HEK293 (cell line): ENCODE measurements around the gene SNAP47.
A peak's percentile ranks its signal among the peaks of the same experiment; 100 is the strongest.

Experiments
- CTCF ChIA-PET: fragments of 350-600 bp; formaldehyde crosslinking; extraction: SDS; loops from one replicate; lab custom pipeline; 2021; ENCODE audit warnings: antibody characterized with exemption; lab: Yijun Ruan, JAX
- POLR2A ChIA-PET: fragments of 300-600 bp; formaldehyde crosslinking; extraction: SDS; loops from one replicate; lab custom pipeline; 2020; ENCODE audit warnings: antibody characterized with exemption, inconsistent platforms; lab: Yijun Ruan, JAX
- H3K27ac ChIP-seq: fragments of 200-500 bp; sonication (Bioruptor generic); 2 replicates; pipeline ENCODE4 v1.5.1; 2014; ENCODE audit warnings: low read depth, low read length, control low read depth, inconsistent platforms; ENCODE audit errors: extremely low read depth
- H3K36me3 ChIP-seq, 2 experiments: fragments of 200-500 bp in 1 of 2; sonication (Bioruptor generic) in 1 of 2; 1 replicate in 1 of 2; 2 replicates in 1 of 2; pipeline ENCODE4 v1.5.1; 2014 to 2017; ENCODE audit warnings: inconsistent platforms in 2 of 2, low read length in 2 of 2; ENCODE audit not compliant: control insufficient read depth in 2 of 2, insufficient read depth in 1 of 2
- H3K4me1 ChIP-seq: fragments of 200-500 bp; sonication (Bioruptor generic); 2 replicates; pipeline ENCODE4 v1.5.1; 2014; ENCODE audit warnings: mild to moderate bottlenecking, low read length, inconsistent platforms; ENCODE audit not compliant: control insufficient read depth, insufficient read depth
- H3K4me3 ChIP-seq: 2 replicates; pipeline ENCODE4 v1.5.1; 2011; ENCODE audit warnings: low read depth, mild to moderate bottlenecking, control low read depth, low read length, moderate library complexity
- H3K9me3 ChIP-seq: fragments of 200-500 bp; sonication (Bioruptor generic); 2 replicates; pipeline ENCODE4 v1.5.1; 2014; ENCODE audit warnings: low read depth, low read length, inconsistent platforms; ENCODE audit not compliant: control insufficient read depth, insufficient read depth
- GLIS1 ChIP-seq: fragments of 450-650 bp; formaldehyde crosslinking; IDR thresholded peaks from 2 replicates; pipeline ENCODE4 v1.5.1; 2016; ENCODE audit warnings: missing biosample characterization, missing genetic modification characterization
- MEIS1 ChIP-seq: sonication (generic); formaldehyde crosslinking; IDR thresholded peaks from 2 replicates; pipeline ENCODE4 v1.8.1; 2022; ENCODE audit warnings: missing genetic modification reagents, mild to moderate bottlenecking, borderline replicate concordance
- PBX3 ChIP-seq: sonication (generic); formaldehyde crosslinking; IDR thresholded peaks from 2 replicates; pipeline ENCODE4 v1.8.1; 2022; ENCODE audit warnings: mild to moderate bottlenecking, moderate library complexity, missing genetic modification reagents
- PRDM4 ChIP-seq: fragments of 450-650 bp; formaldehyde crosslinking; IDR thresholded peaks from 2 replicates; pipeline ENCODE4 v1.5.1; 2017; ENCODE audit warnings: missing biosample characterization, missing genetic modification characterization
- SCRT2 ChIP-seq: fragments of 450-650 bp; formaldehyde crosslinking; IDR thresholded peaks from 2 replicates; pipeline ENCODE4 v1.5.1; 2016; ENCODE audit warnings: missing biosample characterization, missing genetic modification characterization
- WT1 ChIP-seq: fragments of 450-650 bp; formaldehyde crosslinking; IDR thresholded peaks from 2 replicates; pipeline ENCODE4 v1.5.1; 2016; ENCODE audit warnings: missing biosample characterization, missing genetic modification characterization
- ZBTB7A ChIP-seq: fragments of 450-650 bp; formaldehyde crosslinking; IDR thresholded peaks from 2 replicates; pipeline ENCODE4 v1.5.1; 2016; ENCODE audit warnings: low read depth, missing biosample characterization, missing genetic modification characterization
- ZBTB8A ChIP-seq: fragments of 450-650 bp; formaldehyde crosslinking; IDR thresholded peaks from 2 replicates; pipeline ENCODE4 v1.5.1; 2016; ENCODE audit warnings: missing biosample characterization, missing genetic modification characterization
- ZFP37 ChIP-seq: fragments of 450-650 bp; formaldehyde crosslinking; IDR thresholded peaks from 2 replicates; pipeline ENCODE4 v1.5.1; 2016; ENCODE audit warnings: missing biosample characterization, missing genetic modification characterization
- ZNF157 ChIP-seq: fragments of 450-650 bp; formaldehyde crosslinking; IDR thresholded peaks from 2 replicates; pipeline ENCODE4 v1.5.1; 2016; ENCODE audit warnings: missing biosample characterization, missing genetic modification characterization
- ZNF24 ChIP-seq: fragments of 450-650 bp; formaldehyde crosslinking; IDR thresholded peaks from 2 replicates; pipeline ENCODE4 v1.5.1; 2016; ENCODE audit warnings: missing biosample characterization, missing genetic modification characterization
- ZNF248 ChIP-seq: fragments of 450-650 bp; formaldehyde crosslinking; IDR thresholded peaks from 2 replicates; pipeline ENCODE4 v1.5.1; 2017; ENCODE audit warnings: missing biosample characterization, missing genetic modification characterization
- ZNF280C ChIP-seq: fragments of 450-650 bp; formaldehyde crosslinking; IDR thresholded peaks from 2 replicates; pipeline ENCODE4 v1.5.1; 2016; ENCODE audit warnings: missing biosample characterization, missing genetic modification characterization
- ZNF292 ChIP-seq: fragments of 450-650 bp; formaldehyde crosslinking; IDR thresholded peaks from 2 replicates; pipeline ENCODE4 v1.5.1; 2016; ENCODE audit warnings: low read depth, missing biosample characterization, missing genetic modification characterization, borderline replicate concordance
- ZNF350 ChIP-seq: fragments of 450-650 bp; formaldehyde crosslinking; IDR thresholded peaks from 2 replicates; pipeline ENCODE4 v1.5.0; 2017; ENCODE audit warnings: missing biosample characterization, mild to moderate bottlenecking, missing genetic modification characterization
- ZNF391 ChIP-seq: fragments of 450-650 bp; formaldehyde crosslinking; IDR thresholded peaks from 2 replicates; pipeline ENCODE4 v1.5.1; 2016; ENCODE audit warnings: low read depth, missing biosample characterization, missing genetic modification characterization, borderline replicate concordance
- ZNF398 ChIP-seq: fragments of 450-650 bp; formaldehyde crosslinking; IDR thresholded peaks from 2 replicates; pipeline ENCODE4 v1.5.1; 2017; ENCODE audit warnings: missing biosample characterization, missing genetic modification characterization
- ZNF404 ChIP-seq: fragments of 450-650 bp; formaldehyde crosslinking; IDR thresholded peaks from 2 replicates; pipeline ENCODE4 v1.5.1; 2017; ENCODE audit warnings: missing biosample characterization, missing genetic modification characterization
- ZNF629 ChIP-seq: fragments of 450-650 bp; formaldehyde crosslinking; IDR thresholded peaks from 2 replicates; pipeline ENCODE4 v1.5.1; 2017; ENCODE audit warnings: missing biosample characterization, missing genetic modification characterization
- ZNF654 ChIP-seq: fragments of 450-650 bp; formaldehyde crosslinking; IDR thresholded peaks from 2 replicates; pipeline ENCODE4 v1.5.1; 2016; ENCODE audit warnings: low read depth, missing biosample characterization, missing genetic modification characterization
- ZNF664 ChIP-seq: fragments of 450-650 bp; formaldehyde crosslinking; IDR thresholded peaks from 2 replicates; pipeline ENCODE4 v1.5.1; 2016; ENCODE audit warnings: missing biosample characterization, missing genetic modification characterization
- ZNF768 ChIP-seq: fragments of 450-650 bp; formaldehyde crosslinking; IDR thresholded peaks from 2 replicates; pipeline ENCODE4 v1.5.1; 2018; ENCODE audit warnings: missing biosample characterization, mild to moderate bottlenecking, missing genetic modification characterization

Gene SNAP47

GRCh38 chr1:227762231-227762911, 27.1 kb downstream of the SNAP47 start (continued):
- TF ChIP-seq PRDM4 (tag by site-specific recombination) (no peak), ZNF292 (tag by site-specific recombination) (no peak), ZBTB8A (tag by site-specific recombination) (peak; percentile 99), PBX3 (CRISPR knock-in tag) (peak; percentile 96; the same call in 1 of the 2 replicates), ZNF654 (tag by site-specific recombination) (peak; percentile 91), ZNF664 (tag by site-specific recombination) (no peak), ZNF248 (no peak), ZNF629 (tag by site-specific recombination) (peak; percentile 83), SCRT2 (tag by site-specific recombination) (peak; percentile 89), GLIS1 (tag by site-specific recombination) (peak; percentile 91)
- TF ChIP-seq, all 188 proteins: peak for 53

GRCh38 chr1:227763246-227764018, 28.2 kb downstream of the SNAP47 start:
- Histone ChIP-seq H3K4me3 (no peak overlapping the region), H3K4me1 (peaks cover 5% of the 10 kb centered on the region), H3K36me3 (peaks cover 28 to 94% of the 10 kb centered on the region in 2 experiments), H3K9me3 (no peaks in the 10 kb centered on the region), H3K27ac (no peak overlapping the region)
- CTCF ChIA-PET = interaction anchor here (0.5 to 5.9 kb wide), 22 partner anchors 8 to 1650 kb away, joined by 3 to 53 read pairs (median 3); partner anchors contain the start of gene WNT9A
- POLR2A ChIA-PET = no interaction called here
- TF ChIP-seq ZNF404 (tag by site-specific recombination) = no peak
- TF ChIP-seq ZNF350 = no peak
- no peak for TF ChIP-seq ZNF398 (tag by site-specific recombination)
- no peak for TF ChIP-seq ZBTB7A (tag by site-specific recombination)
- TF ChIP-seq SCRT2 (tag by site-specific recombination) = no peak
- TF ChIP-seq ZNF157 (tag by site-specific recombination) = no peak
- no peak for TF ChIP-seq ZNF768 (tag by site-specific recombination)
- TF ChIP-seq ZNF24 (tag by site-specific recombination) = no peak
- no peak for TF ChIP-seq ZNF664 (tag by site-specific recombination)
- TF ChIP-seq ZFP37 (tag by site-specific recombination) = no peak
- no peak for TF ChIP-seq ZNF391 (tag by site-specific recombination)
- no peak for TF ChIP-seq MEIS1 (CRISPR knock-in tag)
- TF ChIP-seq ZNF280C (tag by site-specific recombination) = no peak
- TF ChIP-seq WT1 = no peak
